Frontal cortex (tissue), 4 donors: Measurements from ENCODE around the gene CPSF4. TPM values are rescaled to one million over a fixed set of nuclear protein-coding genes. Genes with fewer than 3 reads are reported as not detected.
A peak's percentile ranks its signal among the peaks of the same experiment; 100 is the strongest.

ENCODE experiments used
- DNase-seq, 2 donors: peaks; one replicate each; pipeline ENCODE4 v3.0.0; 2012; ENCODE audit warnings: low spot score in 2 of 2
- FAIRE-seq: peaks from 2 replicates; lab custom pipeline; 2012; peaks lifted over from hg19 to GRCh38; lab: Jason Lieb, UNC
- total RNA-seq: library from RNA; depleted of rRNA; stranded (reverse); fragments of >200 nt; gene quantifications from one replicate; pipeline ENCODE4 v1.2.3, GENCODE V29; 2014
- donor health status: control.
- donor health status: control.
- donor health status: control.

Gene CPSF4
- 19.6 TPM for total RNA-seq

DNA sequence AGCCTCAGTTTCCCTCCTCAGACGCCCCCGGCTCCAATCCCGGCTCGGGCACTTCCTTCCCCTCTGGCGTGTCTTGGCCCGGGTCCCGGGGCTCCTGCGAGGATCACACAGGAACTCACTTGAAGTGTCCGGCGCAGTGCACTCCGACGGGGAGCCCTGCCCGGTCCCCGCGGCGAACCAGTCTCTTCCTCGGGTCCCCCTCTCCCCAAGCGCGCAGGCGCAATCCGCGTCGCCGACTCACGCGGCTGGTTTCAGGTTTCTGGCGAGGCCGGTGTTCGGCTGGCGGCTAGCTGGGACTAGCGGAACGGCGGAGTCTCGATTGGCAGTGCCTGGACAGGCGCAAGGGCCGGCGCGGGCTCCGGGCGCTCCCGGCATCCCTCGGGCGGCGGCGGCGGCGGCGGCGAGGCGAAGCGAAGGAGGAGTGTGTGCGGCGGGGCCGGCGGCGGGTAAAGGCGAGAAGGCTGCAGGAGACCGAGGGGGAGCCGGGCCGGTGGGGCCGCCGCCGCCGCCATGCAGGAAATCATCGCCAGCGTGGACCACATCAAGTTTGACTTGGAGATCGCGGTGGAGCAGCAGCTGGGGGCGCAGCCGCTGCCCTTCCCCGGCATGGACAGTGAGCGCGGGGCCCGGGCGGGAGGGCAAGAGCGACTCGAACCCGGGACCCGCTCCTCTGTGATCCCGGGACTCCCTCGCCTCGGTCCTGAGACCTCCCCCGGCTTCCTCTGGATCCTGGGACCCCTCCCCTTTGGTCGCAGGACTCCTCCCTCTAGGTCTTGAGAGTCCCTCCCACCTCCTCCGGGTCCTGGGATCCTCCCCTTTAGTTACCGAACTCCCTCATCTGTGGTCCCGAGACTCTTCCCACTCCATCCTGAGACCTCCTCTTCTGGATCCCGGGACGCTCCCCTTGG is at the start of gene CPSF4, which contains the start of gene PTCD1:
CPSF4 (plus strand) TSS at position 371 of the 908 bp plus-strand sequence; CDS start at position 511, 140 bp downstream.
PTCD1 (minus strand) TSS at position 226 of the 908 bp plus-strand sequence. CDS start 3,556 bp downstream, outside the sequence.
- FAIRE-seq (no peak), DNase-seq (peak; percentile 96 to 97)

DNA sequence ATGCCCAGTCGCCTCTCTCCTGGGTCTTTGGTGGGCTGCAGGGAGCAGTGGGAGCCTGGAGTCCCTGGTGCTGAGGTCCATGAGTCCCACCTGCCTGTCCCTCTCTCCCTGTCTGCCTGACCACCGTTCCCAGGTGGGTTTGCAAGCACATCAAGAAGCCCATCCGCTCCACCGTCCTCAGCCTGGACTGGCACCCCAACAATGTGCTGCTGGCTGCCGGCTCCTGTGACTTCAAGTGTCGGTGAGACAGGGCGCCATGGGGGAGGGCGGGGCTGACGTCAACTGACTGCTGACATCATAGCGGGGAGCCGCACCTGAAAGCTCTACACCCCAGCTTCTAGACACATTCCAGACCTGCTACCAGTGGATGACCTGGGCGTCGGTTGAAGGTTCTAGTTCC is 49.0 kb upstream of the CPSF4 start:
- FAIRE-seq, result no peak
- DNase-seq, result no peak

- FAIRE-seq (no peak), DNase-seq (no peak)
Measured at GRCh38 chr7:99390941-99391602, 47.7 kb upstream of the CPSF4 start.

GRCh38 chr7:99392046-99392445 is 46.7 kb upstream of the CPSF4 start:
- no peak for FAIRE-seq
- no peak for DNase-seq

GRCh38 chr7:99392659-99393354 is 45.9 kb upstream of the CPSF4 start:
- FAIRE-seq (no peak), DNase-seq (peak; percentile 51 to 72)

GRCh38 chr7:99393355-99394187 is 45.2 kb upstream of the CPSF4 start:
- FAIRE-seq (no peak), DNase-seq (peak in 1 of 2 donors; percentile 59)

DNA sequence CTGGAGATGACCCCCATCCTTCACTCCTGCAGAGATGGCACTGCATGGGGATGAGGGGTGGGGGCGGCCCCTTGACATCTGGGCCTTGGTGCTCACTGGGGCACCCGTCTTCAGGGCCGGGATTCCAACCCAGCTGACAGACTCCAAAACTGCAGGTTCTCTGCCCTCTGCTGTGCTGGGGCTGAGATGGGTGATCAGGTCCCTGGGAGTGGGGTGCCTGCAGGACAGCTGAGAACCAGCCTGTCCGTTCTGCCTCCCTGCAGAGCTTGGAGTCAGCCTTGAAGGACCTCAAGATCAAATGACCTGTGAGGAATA is 44.6 kb upstream of the CPSF4 start:
- DNase-seq (no peak), FAIRE-seq (no peak)

DNA sequence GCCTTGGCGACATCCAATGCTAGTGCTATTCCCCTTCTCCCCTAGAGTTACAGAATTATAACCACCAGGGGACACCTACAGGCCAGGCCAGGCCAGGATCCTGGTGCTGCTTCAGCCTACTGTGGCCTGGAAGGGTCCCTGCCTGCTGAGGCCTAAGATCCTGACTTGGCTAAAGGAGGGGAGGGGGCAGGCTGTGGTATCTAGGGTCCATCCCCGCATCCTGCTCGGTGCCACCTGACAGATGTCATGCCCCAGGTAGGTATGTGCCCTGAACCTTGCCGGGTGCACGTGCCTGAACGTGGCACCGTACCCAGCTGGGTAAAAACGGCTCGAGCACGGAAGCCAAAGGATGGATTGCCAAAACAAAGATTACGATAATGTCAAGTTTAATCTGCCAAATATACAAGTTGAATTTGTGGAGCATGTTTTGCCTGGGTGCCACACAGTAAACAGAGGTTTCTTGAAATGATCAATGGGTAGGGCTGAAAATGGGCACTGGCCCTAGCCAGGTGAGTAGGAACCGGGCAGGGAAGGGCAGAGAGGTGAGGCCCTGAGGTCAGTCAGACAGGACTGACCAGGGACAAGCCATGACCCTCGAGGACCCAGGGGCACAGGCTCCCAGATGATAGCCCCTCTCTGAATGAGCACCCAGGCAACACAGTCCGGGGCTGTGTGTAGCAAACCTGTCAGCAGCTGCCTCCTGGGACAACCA is 43.0 kb upstream of the CPSF4 start:
- FAIRE-seq (no peak), DNase-seq (no peak)

DNA sequence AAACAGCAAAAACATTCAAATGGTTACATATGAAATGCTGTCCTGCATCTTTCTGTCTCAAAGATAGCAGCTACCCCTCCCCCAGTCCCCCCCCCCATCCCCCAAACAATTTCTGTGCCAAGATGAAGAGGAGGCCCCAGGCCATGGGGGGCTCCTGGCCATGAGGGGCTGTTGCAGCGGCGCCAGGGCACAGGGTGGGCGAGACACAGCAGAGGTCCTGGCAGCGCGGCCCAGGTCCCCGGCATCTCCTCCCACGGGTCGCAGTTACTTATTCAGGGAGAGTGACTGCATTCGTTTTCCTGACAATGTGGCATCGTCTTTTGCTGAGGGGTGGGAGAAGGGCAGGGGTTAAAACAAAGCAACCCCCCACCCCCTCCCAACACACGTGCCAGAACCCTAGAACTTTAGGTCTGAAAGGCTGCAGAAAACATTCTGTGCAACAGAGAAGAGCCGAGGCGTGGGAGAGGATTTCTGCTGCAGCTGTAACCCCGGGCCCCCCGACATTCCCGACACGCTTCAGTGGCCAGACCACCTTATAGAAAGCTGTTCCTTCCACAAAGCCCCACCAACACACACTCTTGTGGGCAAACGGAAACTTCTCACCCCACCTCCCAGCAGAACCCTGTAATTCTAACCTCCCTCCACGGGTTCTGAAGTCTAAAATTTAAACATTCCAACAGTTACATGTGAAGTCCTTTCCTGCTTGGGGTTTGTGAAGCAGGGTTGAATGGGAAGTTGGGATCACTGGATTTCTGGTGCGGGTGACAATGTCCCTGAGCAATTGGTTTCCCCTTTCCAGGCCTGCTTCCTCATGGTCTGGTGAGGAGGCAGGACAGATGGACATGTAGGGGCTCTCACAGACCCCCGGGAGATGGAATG is 42.1 kb upstream of the CPSF4 start:
- no peak for FAIRE-seq

DNA sequence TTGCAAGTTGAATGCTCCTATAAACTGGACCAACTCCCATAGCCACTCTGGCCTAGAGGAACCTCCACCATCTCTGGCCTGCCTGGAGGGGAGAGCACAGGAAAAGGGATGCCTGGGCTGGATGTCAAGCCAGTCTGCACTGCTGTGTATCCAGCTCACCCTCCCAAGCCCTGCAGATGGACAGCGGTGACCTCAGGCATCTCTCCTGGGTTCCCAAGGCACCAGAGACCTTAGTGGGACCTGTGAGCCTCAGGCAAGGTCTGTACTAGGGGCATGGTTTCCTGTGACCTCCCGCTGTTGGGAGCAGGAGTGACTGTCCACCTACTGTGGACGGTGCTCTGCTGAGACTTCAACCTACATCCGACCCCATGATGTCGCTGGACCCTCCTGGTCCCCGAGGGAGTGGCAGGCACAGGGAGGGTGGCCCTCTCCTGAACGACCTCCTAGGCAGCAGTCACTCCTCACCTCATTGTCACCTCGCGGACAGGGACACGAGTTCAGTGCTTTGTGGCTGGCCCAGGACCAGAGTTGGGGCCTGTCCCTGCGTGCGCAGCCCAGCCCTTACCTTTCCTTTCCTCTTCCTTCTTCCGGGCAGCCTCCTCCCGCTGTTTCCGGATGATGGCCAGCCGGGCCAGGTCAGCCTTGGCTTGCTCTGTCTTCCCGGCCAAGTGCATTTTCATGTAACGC is 41.3 kb upstream of the CPSF4 start:
- FAIRE-seq (no peak), DNase-seq (no peak)

More for the DNA sequence above, 42.1 kb upstream of the CPSF4 start:
- no peak for DNase-seq

DNA sequence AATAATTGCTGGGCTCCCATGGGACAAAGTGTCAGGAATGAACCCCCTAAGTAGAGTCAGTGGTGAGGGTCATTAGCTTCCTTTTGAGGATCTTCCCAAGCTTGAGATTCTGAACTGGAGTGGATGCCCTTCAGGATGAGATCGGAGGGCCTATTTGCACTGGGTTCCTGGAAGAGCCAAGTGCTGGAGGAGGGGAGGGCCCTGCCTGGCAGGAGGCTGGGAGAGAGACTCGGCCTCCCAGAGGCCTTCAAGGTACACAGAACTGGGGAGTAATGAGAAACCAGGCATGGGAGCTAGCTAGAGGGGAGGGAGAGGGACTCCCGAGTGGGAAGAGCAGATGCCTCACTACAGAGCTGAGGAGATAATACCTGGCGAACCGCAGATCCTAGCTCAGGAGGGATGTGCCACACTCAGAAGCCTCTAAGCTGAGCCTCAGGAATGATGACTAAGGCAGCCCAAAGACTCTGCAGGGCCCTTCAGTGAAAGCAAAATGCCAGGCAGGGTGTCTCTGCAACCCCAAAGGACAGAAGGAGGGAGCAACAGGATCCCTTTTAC is 39.8 kb upstream of the CPSF4 start:
- FAIRE-seq, result no peak
- no peak for DNase-seq

- FAIRE-seq, result no peak
- DNase-seq, result no peak
Measured at GRCh38 chr7:99399597-99399996, 39.1 kb upstream of the CPSF4 start.

- DNase-seq (no peak), FAIRE-seq (no peak)
Measured at GRCh38 chr7:99402854-99403253, 35.9 kb upstream of the CPSF4 start.

GRCh38 chr7:99403764-99404163 is 35.0 kb upstream of the CPSF4 start:
- no peak for DNase-seq
- FAIRE-seq, result no peak

DNA sequence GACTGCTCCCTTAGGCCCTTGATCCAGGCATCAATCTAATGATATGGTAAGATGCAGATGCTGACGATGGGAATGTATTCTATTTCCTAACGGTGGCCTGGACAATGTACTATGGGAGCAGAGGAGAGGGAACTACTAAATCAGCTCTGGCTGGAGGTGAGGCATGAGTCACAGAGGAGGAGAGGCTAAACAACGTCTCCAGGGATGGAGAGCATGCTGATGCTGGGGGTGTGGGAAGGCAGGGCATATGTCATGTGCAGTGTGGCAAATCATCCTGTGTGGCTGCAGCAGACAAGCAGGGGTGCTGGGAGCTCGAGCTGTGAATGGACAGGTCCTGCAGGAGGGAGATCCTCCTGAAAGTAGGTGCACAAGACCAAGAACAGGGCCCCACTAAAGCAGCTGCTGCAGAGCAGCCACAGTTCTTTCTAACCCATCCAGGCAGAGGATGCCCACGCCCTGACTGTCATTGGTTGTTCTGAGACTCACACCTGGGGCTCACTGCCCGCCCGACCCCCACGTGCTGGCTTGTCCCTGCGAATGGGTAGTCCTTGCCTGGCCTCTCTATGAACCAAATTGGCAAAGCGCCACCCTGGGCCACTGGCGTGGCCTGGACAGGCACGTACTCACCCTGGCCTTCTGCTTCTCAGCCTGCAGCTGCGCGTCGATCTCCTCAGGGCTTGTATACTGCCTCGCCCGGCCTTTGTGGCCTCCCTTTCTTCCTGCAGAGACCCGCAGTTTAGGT is 34.3 kb upstream of the CPSF4 start:
- FAIRE-seq (no peak), DNase-seq (no peak)

DNA sequence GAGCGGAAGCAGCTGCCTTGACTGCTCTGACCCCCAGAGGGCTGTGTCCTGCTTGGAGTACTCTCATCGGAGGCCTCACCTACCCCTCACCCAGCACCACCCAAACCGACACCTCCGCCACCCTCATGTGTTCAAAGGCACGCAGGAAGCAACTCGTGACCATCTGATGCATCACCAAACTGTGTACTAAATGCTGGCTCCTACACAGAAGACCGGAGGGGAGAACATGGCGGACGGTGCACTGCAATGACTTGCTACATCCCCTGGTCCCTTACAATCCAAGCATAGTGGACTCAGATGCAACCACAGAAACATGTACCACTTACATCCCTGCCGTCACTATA is 33.8 kb upstream of the CPSF4 start:
- FAIRE-seq (no peak), DNase-seq (no peak)

DNA sequence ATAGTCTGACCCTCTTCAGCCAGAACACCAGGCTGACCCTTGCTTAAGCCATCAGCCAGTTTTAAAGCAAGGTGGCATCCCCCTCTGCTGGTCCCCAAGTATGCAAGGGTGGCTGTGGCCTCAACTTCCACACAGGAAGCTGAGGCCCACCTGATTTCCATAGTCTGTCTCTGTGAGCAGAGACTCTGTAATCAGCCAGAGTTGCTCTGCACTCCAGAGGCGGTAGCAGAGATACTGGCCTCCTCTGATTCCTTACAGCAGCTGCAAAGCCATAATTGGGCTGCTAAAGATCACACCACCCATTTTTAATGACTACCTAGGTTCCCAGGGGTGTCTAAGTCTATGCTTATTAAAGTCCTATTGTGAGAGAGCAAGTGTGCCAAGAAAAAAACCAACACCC is 32.2 kb upstream of the CPSF4 start:
- no peak for DNase-seq
- no peak for FAIRE-seq
